ENCODE results near the gene TUFT1.

GRCh38 chr1:151545542-151545941, 5.4 kb downstream of the TUFT1 start:
- TF ChIP-seq ADNP (CRISPR knock-in tag; IDR thresholded peaks at IDR 0.05), result no peak
- TF ChIP-seq U2AF1 (optimal IDR thresholded peaks at IDR 0.05; ENCODE audit: low read depth, low read length), result no peak
- no peak for TF ChIP-seq CTCF (CRISPR knock-in tag; IDR thresholded peaks at IDR 0.05)
- no peak for TF ChIP-seq UBTF (CRISPR knock-in tag; IDR thresholded peaks at IDR 0.05)
- no peak for TF ChIP-seq ZBTB43 (CRISPR knock-in tag; conservative IDR thresholded peaks at IDR 0.05)
- TF ChIP-seq ZNF142 (CRISPR knock-in tag; IDR thresholded peaks at IDR 0.05), result no peak
- no peak for TF ChIP-seq CHD2 (IDR thresholded peaks at IDR 0.05; ENCODE audit: low read depth, low read length)
- TF ChIP-seq SRF (IDR thresholded peaks at IDR 0.05; ENCODE audit: low read depth, low read length), result no peak
